Transverse colon (tissue), 4 donors: ENCODE results near the gene MROH9. TPM values are rescaled to one million over a fixed set of nuclear protein-coding genes. Genes with fewer than 3 reads are reported as not detected.

Experiments used
- DNase-seq: peaks from one replicate; pipeline ENCODE4 v3.0.0-alpha.2; 2019
- H3K27ac ChIP-seq, 4 donors: fragments of 200-600 bp; sonication (generic); 2 replicates each; pipeline ENCODE4 v1.5.1; 2016 to 2018; ENCODE audit warnings: inconsistent platforms in 4 of 4
- H3K27me3 ChIP-seq: fragments of 200-600 bp; sonication (generic); 2 replicates; pipeline ENCODE4 v1.5.1; 2017; ENCODE audit warnings: inconsistent platforms
- H3K36me3 ChIP-seq, 4 donors: fragments of 200-600 bp; sonication (generic); 2 replicates each; pipeline ENCODE4 v1.5.1; 2017 to 2019; ENCODE audit warnings: inconsistent platforms in 4 of 4
- H3K4me1 ChIP-seq, 4 donors: fragments of 200-600 bp; sonication (generic); 2 replicates each; pipeline ENCODE4 v1.5.1; 2017 to 2020; ENCODE audit warnings: inconsistent platforms in 4 of 4
- H3K4me3 ChIP-seq, 4 donors: fragments of 200-600 bp; sonication (generic); 1 replicate in 1 of 4; 2 replicates in 3 of 4; pipeline versions ENCODE4 v1.5.1 to v1.6.1; 2017 to 2019; ENCODE audit warnings: inconsistent platforms in 4 of 4
- H3K9me3 ChIP-seq, 2 donors: fragments of 200-600 bp; sonication (generic); 2 replicates each; pipeline ENCODE4 v1.5.1; 2017 to 2019; ENCODE audit warnings: inconsistent platforms in 2 of 2
- CTCF ChIP-seq, 5 experiments: fragments of 200-600 bp in 3 of 5; fragments of 450-650 bp in 2 of 5; sonication (generic) in 3 of 5; IDR thresholded peaks; 1 replicate in 2 of 5; 2 replicates in 3 of 5; pipeline ENCODE4 v1.5.1; 2016 to 2017; ENCODE audit warnings: antibody characterized with exemption in 5 of 5, inconsistent platforms in 3 of 5, mild to moderate bottlenecking in 2 of 5, moderate library complexity in 1 of 5
- EP300 ChIP-seq: sonication (generic); formaldehyde crosslinking; IDR thresholded peaks from one replicate; pipeline ENCODE4 v1.6.1; 2017; ENCODE audit warnings: antibody characterized with exemption, low read depth
- POLR2A ChIP-seq: fragments of 450-650 bp; IDR thresholded peaks from one replicate; pipeline ENCODE4 v1.6.1; 2016; ENCODE audit warnings: antibody characterized with exemption, mild to moderate bottlenecking, moderate library complexity
- POLR2AphosphoS5 ChIP-seq, 3 donors: sonication (generic); formaldehyde crosslinking; IDR thresholded peaks; one replicate each; pipeline ENCODE4 v1.6.1; 2016; ENCODE audit warnings: antibody characterized with exemption in 3 of 3
- WGBS, 2 donors: methylation state at CpG; one replicate each; pipeline ENCODE4 v1.1.5; 2018; ENCODE audit warnings: low coverage in 1 of 2; 5-methylcytosine and 5-hydroxymethylcytosine counted together
- in situ Hi-C, 4 donors: fragments of 200-750 bp; cut with MboI; loops; one replicate each; pipeline versions ENCODE4 v1.15.0 to v1.15.1; 2017; ENCODE audit warnings: low sequenced_read_pairs in 3 of 4, low pct_ligation_motif_present in 1 of 4, low pct_unique_long_range_greater_than_20kb in 1 of 4
- intact Hi-C: fragments of 100-400 bp; cut with DNase I; formaldehyde crosslinking; loops from one replicate; pipeline ENCODE4 v1.15.1; 2023; ENCODE audit warnings: low total_unique reads
- total RNA-seq, 4 donors: library from RNA; depleted of rRNA; stranded (reverse); fragments of >200 nt; gene quantifications; one replicate each; pipeline ENCODE4 v1.1.0, GENCODE V29; 2016

Gene MROH9
- total RNA-seq, 4 donors from 2014 or later: not detected

- no peaks in the 10 kb centered on the region for H3K27me3 ChIP-seq
- intact Hi-C loops: no loop called here
- H3K27ac ChIP-seq: peak overlapping the region in 3 of 4 donors; percentile 16 to 37 (median 18)
- in situ Hi-C loops: loop anchor here in 2 of 4 donors (10.0 to 25.0 kb wide), 3 partner anchors 235 to 993 kb away; no protein-coding TSS in a partner anchor
- H3K4me3 ChIP-seq: no peak overlapping the region
- H3K36me3 ChIP-seq: no peaks in the 10 kb centered on the region
- TF ChIP-seq EP300 (no peak), CTCF (IDR thresholded peaks at IDR 0.05) (peak; percentile 65 to 75 (median 71))
- H3K9me3 ChIP-seq: no peaks in the 10 kb centered on the region
- 15 to 17% methylated on average over 7 of the region's 7 CpGs for WGBS, 2 donors
- H3K4me1 ChIP-seq: peaks cover 0 to 17% (median 8%) of the 10 kb centered on the region in 4 donors
- DNase-seq: no peak
Measured at GRCh38 chr1:170929835-170930554, 5.3 kb upstream of the MROH9 start.

GRCh38 chr1:170931650-170932049 is 3.7 kb upstream of the MROH9 start:
- Histone ChIP-seq H3K27ac (no peak overlapping the region), H3K4me3 (no peak overlapping the region), H3K4me1 (peaks cover 0 to 17% (median 8%) of the 10 kb centered on the region in 4 donors), H3K27me3 (no peaks in the 10 kb centered on the region), H3K36me3 (no peaks in the 10 kb centered on the region), H3K9me3 (no peaks in the 10 kb centered on the region)
- in situ Hi-C loops (loop anchor here in 1 of 4 donors (25.0 kb wide), 2 partner anchors 244 to 994 kb away; no protein-coding TSS in a partner anchor), intact Hi-C loops (no loop called here)
- TF ChIP-seq EP300: no peak
- TF ChIP-seq CTCF (IDR thresholded peaks at IDR 0.05): no peak
- no peak for TF ChIP-seq POLR2AphosphoS5 (IDR thresholded peaks at IDR 0.05)
- no peak for TF ChIP-seq POLR2A
- no peak for DNase-seq
- WGBS, 2 donors: 100% methylated on average over 2 of the region's 2 CpGs; no CpG with 5 or more reads in 1 of the 2 donors

- no peaks in the 10 kb centered on the region for H3K9me3 ChIP-seq
- H3K27me3 ChIP-seq: no peaks in the 10 kb centered on the region
- TF ChIP-seq CTCF (IDR thresholded peaks at IDR 0.05) (no peak), EP300 (no peak), POLR2AphosphoS5 (IDR thresholded peaks at IDR 0.05) (no peak), POLR2A (no peak)
- WGBS, 2 donors: 68 to 80% methylated on average over 3 of the region's 3 CpGs
- no peak overlapping the region for H3K4me3 ChIP-seq
- H3K36me3 ChIP-seq: no peaks in the 10 kb centered on the region
- in situ Hi-C loops: loop anchor here in 1 of 4 donors (25.0 kb wide), 2 partner anchors 245 to 995 kb away; no protein-coding TSS in a partner anchor
- no peak for DNase-seq
- intact Hi-C loops: no loop called here
- H3K27ac ChIP-seq: no peak overlapping the region
- H3K4me1 ChIP-seq: peaks cover 0 to 17% (median 8%) of the 10 kb centered on the region in 4 donors
Measured at GRCh38 chr1:170932236-170932635, 3.1 kb upstream of the MROH9 start.

- Histone ChIP-seq H3K9me3 (no peaks in the 10 kb centered on the region), H3K27me3 (no peaks in the 10 kb centered on the region), H3K4me3 (no peak overlapping the region), H3K36me3 (no peaks in the 10 kb centered on the region), H3K27ac (no peak overlapping the region), H3K4me1 (peaks cover 0 to 6% (median 0%) of the 10 kb centered on the region in 4 donors)
- 95% methylated on average over 3 of the region's 3 CpGs for WGBS, 2 donors
- no peak for TF ChIP-seq CTCF (IDR thresholded peaks at IDR 0.05)
- TF ChIP-seq POLR2A: no peak
- no peak for TF ChIP-seq EP300
- TF ChIP-seq POLR2AphosphoS5 (IDR thresholded peaks at IDR 0.05): no peak
- intact Hi-C loops (no loop called here), in situ Hi-C loops (loop anchor here in 1 of 4 donors (25.0 kb wide), 2 partner anchors 251 to 1001 kb away; no protein-coding TSS in a partner anchor)
- no peak for DNase-seq
Measured at GRCh38 chr1:170938281-170938680, 2.9 kb downstream of the MROH9 start.
